HG02642 (cell line): ENCODE data around the gene CXCL5.
"Not testable (repeated sequence)": the region's sequence is repeated elsewhere in the genome, so short reads cannot be mapped to it uniquely, and the experiment has no call there.

ENCODE experiments used
- ATAC-seq: cut with Tn5 transposase; IDR thresholded peaks from one replicate; pipeline ENCODE4 v1.9.1; 2021; ENCODE audit warnings: mild to moderate bottlenecking; ENCODE audit not compliant: unreplicated experiment, poor library complexity

Gene CXCL5

DNA sequence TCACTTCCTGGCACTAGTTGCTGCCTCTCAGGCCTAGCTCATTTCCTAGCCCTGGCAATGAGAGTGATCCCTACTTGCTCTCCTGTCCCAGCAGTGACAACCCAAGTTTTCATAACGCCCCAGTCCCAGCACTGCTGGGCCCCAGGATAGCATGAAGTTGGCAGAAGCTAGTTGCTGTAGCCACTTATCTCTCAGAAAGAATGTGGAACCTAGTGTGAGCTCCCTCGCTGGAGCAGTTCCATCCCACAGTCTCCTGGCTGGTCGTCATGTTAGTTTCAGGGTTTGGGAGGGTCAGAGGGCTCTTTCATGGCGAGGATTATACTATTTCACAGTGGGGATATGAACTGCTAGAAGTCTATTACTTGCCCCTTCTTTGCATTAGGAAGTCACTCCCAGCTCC is 21.8 kb downstream of the CXCL5 start:
- no peak for ATAC-seq

- no peak for ATAC-seq
Measured at GRCh38 chr4:73976217-73976616, 22.3 kb downstream of the CXCL5 start.

GRCh38 chr4:73974352-73974751 is 24.1 kb downstream of the CXCL5 start:
- ATAC-seq: no peak

DNA sequence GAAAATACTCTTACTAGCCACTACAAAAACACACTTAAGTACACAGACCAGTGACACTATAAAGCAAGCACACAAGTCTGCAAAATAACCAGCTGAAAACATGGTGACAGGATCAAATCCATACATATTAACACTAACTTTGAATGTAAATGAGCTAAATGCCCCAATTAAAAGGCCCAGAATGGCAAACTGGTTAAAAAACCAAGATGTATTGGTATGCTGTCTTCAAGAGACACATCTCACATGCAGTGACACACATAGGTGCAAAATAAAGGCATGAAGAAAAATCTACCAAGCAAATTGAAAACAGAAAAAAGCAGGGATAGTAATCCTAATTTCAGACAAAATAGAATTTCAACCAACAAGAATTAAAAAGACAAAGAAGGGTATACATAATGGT is 27.5 kb downstream of the CXCL5 start:
- no peak for ATAC-seq

GRCh38 chr4:73970011-73970410 is 28.5 kb downstream of the CXCL5 start:
- no peak for ATAC-seq

GRCh38 chr4:73967866-73968265 is 30.6 kb downstream of the CXCL5 start:
- ATAC-seq: no peak

DNA sequence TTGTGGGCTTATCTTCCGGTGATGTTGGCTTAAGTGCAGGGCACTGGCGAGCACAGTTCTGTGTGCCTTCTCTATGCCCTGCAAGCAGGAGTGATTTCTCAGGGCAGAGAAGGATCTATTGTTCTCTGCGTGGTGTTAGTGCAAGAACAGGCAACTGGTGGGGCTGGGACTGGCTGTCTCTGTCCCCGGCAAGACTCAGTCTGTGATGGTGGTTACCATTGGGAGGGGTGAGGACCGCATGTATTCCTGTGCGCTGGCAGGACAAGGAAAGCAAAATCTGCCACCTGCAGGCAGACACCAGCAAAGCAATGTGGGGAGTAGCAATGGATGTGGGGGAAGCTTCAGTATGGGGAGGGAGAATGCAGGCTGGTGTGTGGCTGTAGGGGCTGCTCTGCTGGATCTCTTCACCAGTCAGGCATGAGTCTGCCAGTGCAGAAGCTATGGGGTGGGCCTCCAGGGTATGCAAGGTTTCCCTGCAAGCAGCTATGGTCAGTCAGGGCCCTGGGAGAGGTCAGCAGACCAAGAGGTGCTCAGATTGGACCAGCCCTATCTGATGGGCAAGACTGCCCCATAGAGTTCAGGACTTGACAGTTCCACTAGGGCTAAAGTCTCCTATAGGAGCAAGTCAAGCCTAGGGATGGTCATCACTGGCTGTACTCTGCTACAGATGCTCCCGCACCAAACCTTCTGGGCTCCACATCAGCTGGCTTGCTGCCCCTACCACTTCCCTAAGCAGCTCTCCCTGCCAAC is 33.4 kb downstream of the CXCL5 start:
- ATAC-seq: no peak

GRCh38 chr4:73962724-73963123 is 35.8 kb downstream of the CXCL5 start:
- ATAC-seq: no peak

DNA sequence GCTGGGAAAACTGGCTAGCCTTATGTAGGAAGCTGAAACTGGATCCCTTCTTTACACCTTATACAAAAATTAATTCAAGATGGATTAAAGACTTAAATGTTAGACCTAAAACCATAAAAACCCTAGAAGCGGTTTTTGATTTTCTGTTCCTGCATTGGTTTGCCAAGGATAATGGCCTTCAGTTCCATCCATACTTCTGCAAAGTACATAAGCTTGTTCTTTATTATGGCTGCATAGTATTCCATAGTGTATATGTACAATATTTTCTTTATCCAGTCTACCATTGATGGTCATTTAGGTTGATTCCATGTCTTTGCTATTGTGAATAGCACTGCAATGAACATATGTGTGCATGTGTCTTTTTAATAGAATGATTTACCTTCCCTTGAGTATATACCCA is 39.4 kb downstream of the CXCL5 start:
- ATAC-seq: not testable (repeated sequence)

- ATAC-seq: no peak
Measured at GRCh38 chr4:73952352-73952751, 46.1 kb downstream of the CXCL5 start.

GRCh38 chr4:73950376-73950920 is 48.0 kb downstream of the CXCL5 start:
- not testable (repeated sequence) for ATAC-seq

DNA sequence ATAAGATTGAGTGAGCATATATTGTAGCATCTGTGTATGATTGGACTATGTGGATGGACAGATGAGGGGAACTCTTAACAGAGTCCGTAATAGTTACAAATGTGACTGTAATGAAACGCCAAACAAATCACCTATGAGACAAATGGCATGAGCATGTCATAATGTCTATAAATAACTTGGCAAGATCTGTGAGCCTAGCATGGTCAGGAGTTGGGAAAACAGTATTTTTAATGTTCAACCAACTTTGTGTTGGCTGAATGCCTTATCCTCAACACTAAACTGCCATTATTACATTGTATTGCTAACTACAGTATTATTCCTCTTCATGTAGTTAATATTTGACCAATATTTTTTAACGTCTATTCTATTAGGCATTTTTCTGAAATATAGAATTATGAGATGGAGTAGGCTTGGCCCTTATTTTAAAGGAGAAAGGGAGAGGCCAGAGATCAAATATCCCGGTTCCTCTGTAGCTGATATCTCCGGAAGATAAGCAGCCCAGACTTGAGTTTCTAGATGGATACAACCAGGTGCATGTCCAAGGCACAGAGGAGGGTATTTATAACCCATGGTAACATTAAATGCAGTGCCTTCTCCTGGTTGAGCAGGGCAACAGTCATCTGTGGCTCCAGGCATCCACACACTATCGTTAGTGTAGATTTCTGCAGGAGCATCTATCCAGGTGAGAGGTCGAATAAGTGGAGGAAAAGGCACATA is 49.3 kb downstream of the CXCL5 start:
- no peak for ATAC-seq

DNA sequence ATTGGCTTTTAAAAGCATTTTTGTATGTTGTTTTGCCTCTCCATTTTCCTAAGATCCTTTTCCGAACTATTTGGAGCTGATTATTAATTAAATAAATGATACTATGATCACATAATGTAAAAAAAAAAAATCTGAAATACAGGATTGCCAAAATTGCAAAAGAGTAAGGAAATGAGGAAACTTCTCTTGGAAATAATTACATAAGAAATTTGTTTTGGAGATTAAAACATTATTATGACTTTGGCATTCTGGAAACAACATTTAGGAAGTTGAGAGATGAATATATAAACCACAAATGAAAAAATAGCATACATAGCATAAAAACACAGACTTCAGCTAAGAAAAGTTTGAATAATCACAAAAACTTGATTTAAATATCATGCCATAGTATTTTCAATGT is 50.2 kb downstream of the CXCL5 start:
- no peak for ATAC-seq

DNA sequence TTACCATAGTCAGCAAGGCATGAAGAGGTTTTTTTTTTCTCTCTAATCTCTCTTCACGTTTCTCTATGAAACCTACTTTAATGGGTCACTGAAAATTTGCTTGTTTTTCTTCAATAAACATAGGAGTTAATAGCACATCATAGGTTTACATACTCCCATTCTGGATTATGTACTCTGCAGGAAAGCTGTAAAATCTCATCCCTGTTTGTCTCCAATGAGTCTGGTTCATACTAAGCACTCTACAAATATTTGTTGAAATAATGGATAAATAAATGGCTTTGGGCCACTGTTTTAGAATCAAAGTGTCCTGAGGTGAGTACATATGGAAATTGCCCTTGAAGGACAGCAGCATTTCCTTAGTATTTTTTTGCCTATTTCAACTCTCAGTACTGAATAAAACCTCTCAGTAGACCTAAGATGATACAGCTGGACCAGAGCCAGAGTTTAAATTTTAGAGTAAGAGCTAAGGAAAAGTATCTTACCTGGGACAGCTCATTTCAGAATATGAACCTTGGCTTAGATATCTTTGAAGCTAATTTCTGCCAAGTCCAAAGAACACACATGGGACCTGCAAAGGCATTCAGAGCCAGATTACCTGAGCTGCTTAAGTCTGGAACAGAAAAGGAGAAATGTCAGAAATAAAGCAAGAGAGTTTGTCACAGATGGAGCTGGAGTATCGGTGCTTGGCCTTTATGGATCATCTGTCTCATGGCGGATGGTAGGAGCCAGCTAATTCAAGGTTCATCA is 51.1 kb downstream of the CXCL5 start:
- no peak for ATAC-seq

GRCh38 chr4:73945674-73946449 is 52.6 kb downstream of the CXCL5 start:
- ATAC-seq: no peak
